Activated B cell treated with CpG ODN at 0.5 μM for 24 hours (primary cell): Measurements from ENCODE around the gene KYNU. TPM values are rescaled to one million over a fixed set of nuclear protein-coding genes. Genes with fewer than 3 reads are reported as not detected.
A peak's percentile ranks its signal among the peaks of the same experiment; 100 is the strongest.

Source experiments
- ATAC-seq: fragments of 200-7000 bp; cut with Tn5 transposase; one replicate; pipeline ENCODE4 v1.10.0; 2021; ENCODE audit warnings: low read depth, mild to moderate bottlenecking, moderate library complexity
- CTCF ChIA-PET: fragments of 350-600 bp; sonication (Branson Sonifier 250); formaldehyde crosslinking; loops from one replicate; lab custom pipeline; 2021; ENCODE audit warnings: antibody characterized with exemption; lab: Charles Lee
- POLR2A ChIA-PET: fragments of 350-600 bp; sonication (Branson Sonifier 250); formaldehyde crosslinking; loops from one replicate; lab custom pipeline; 2021; ENCODE audit warnings: antibody characterized with exemption; lab: Charles Lee
- DNase-seq: peaks from one replicate; pipeline ENCODE4 v3.0.0; 2022
- H3K27ac Mint-ChIP-seq: one replicate; pipeline ENCODE4 v1.8.0; 2020; ENCODE audit warnings: mixed read lengths
- H3K27me3 Mint-ChIP-seq: one replicate; pipeline ENCODE4 v1.8.0; 2021; ENCODE audit warnings: mixed read lengths
- H3K36me3 Mint-ChIP-seq: one replicate; pipeline ENCODE4 v1.8.0; 2021; ENCODE audit warnings: low read depth, mixed read lengths
- H3K4me1 Mint-ChIP-seq: one replicate; pipeline ENCODE4 v1.8.0; 2021; ENCODE audit warnings: mixed read lengths
- H3K4me3 Mint-ChIP-seq: one replicate; pipeline ENCODE4 v1.8.0; 2020; ENCODE audit warnings: mild to moderate bottlenecking, mixed read lengths
- H3K9me3 Mint-ChIP-seq: one replicate; pipeline ENCODE4 v1.8.0; 2020; ENCODE audit warnings: mixed read lengths
- CTCF ChIP-seq: fragments of 200-600 bp; IDR thresholded peaks from one replicate; pipeline ENCODE4 v1.8.0; 2022; ENCODE audit warnings: antibody characterized with exemption, mild to moderate bottlenecking
- intact Hi-C: fragments of 100-400 bp; cut with micrococcal nuclease; formaldehyde crosslinking; loops from one replicate; pipeline ENCODE4 v1.15.1; 2024
- total RNA-seq: library from RNA; stranded (reverse); gene quantifications from 2 replicates; pipeline ENCODE4 v1.2.3, GENCODE V29; 2022

Gene KYNU
- total RNA-seq, 1 donor from 2014 or later: 43.8 TPM

DNA sequence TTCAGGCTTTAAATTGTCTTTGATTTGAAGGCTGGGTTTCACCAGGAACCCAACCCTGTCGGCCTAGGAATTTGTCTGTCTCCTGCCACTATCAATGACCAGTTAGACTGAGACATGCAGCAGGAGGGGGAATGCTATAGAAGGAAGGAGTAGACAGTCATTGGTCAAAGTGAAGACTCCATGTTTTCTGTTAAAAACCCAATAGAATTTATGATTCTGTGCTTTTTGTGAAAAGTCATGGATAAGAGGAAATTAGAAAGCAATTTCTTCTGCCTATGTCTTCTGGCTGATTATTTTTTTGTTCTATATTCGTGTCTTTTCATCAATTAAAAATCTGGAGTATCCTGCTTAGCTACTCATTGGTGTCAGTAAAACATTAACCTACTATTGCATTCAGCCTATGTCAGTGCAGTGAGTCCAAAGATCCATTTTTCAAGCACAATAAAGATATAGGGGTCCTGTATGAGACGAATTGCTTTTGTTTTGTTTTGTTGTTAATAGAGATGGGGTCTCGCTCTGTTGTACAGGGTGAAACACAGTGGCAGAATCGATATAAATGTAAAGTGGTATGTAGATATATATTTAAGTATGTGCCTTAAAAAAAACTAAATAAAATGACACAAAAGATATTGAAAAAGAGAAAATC lies 7.9 kb upstream of the KYNU start:
- Mint-ChIP-seq H3K4me1 (peaks cover 72% of the 10 kb centered on the region), H3K9me3 (no peaks in the 10 kb centered on the region), H3K27me3 (no peaks in the 10 kb centered on the region), H3K4me3 (peak overlapping the region; percentile 32), H3K36me3 (no peaks in the 10 kb centered on the region), H3K27ac (peak overlapping the region; percentile 68)
- ChIA-PET POLR2A (no interaction called here), CTCF (no interaction called here)
- DNase-seq: no peak
- TF ChIP-seq CTCF: no peak
- ATAC-seq: no peak
- intact Hi-C loops: no loop called here

DNA sequence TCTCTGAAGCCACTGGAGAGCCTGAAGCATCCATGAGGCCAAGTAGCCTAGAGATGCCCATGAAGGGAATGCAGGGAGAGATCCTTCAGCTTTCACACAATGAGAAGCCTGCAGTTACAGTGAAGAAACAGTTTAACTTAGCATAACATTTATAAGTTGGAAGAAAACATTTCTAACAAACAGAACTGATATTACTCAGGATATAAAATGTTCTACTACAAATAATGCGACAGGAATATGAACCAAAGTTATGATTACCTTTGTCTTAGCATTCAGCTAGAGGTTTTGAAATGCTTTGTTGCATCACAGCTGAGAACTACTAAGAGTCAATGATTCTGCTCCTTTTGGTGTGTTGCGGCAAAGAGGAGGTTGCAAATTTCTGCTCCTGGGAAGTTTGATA lies 6.9 kb upstream of the KYNU start:
- ChIA-PET CTCF (no interaction called here), POLR2A (interaction anchor here (0.6 kb wide), 1 partner anchor 72 kb away, joined by 7 read pairs; no protein-coding TSS in a partner anchor)
- TF ChIP-seq CTCF: no peak
- Mint-ChIP-seq H3K9me3 (no peaks in the 10 kb centered on the region), H3K27ac (peak overlapping the region; percentile 69), H3K36me3 (no peaks in the 10 kb centered on the region), H3K4me3 (peak overlapping the region; percentile 24), H3K27me3 (no peaks in the 10 kb centered on the region), H3K4me1 (peaks cover 75% of the 10 kb centered on the region)
- DNase-seq (no peak), ATAC-seq (no peak)
- intact Hi-C loops: no loop called here

DNA sequence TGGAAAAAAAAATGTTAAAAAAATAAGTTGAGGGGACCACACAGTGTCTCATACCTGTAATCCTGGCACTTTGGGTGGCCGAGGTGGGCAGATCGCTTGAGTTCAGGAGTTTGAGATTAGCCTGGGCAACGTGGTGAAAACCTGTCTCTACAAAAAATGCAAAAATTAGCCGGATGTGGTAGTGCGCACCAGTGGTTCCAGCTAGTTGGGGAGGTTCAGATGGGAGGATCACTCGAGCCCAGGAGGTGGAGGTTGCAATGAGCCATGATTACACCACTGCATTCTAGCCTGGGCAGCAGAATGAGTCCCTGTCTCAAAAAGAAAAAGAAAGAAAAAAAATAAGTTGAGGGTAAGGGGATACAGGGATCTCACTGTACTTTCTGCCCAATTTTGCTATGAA lies 6.1 kb upstream of the KYNU start:
- ChIA-PET POLR2A (interaction anchor here (1.0 kb wide), 1 partner anchor 9 kb away, joined by 3 read pairs; no protein-coding TSS in a partner anchor), CTCF (no interaction called here)
- H3K27me3 Mint-ChIP-seq: no peaks in the 10 kb centered on the region
- no peaks in the 10 kb centered on the region for H3K36me3 Mint-ChIP-seq
- H3K4me1 Mint-ChIP-seq: peaks cover 71% of the 10 kb centered on the region
- TF ChIP-seq CTCF: no peak
- H3K9me3 Mint-ChIP-seq: no peaks in the 10 kb centered on the region
- no peak overlapping the region for H3K4me3 Mint-ChIP-seq
- ATAC-seq: no peak
- peak overlapping the region; percentile 66 for H3K27ac Mint-ChIP-seq
- DNase-seq: no peak
- intact Hi-C loops: no loop called here

- H3K27me3 Mint-ChIP-seq: no peaks in the 10 kb centered on the region
- H3K9me3 Mint-ChIP-seq: no peaks in the 10 kb centered on the region
- intact Hi-C loops: no loop called here
- H3K27ac Mint-ChIP-seq: peak overlapping the region; percentile 72
- no peaks in the 10 kb centered on the region for H3K36me3 Mint-ChIP-seq
- H3K4me1 Mint-ChIP-seq: peaks cover 70% of the 10 kb centered on the region
- ATAC-seq: no peak
- CTCF ChIA-PET: no interaction called here
- POLR2A ChIA-PET: no interaction called here
- no peak for DNase-seq
- H3K4me3 Mint-ChIP-seq: peak overlapping the region; percentile 55
- TF ChIP-seq CTCF: no peak
These were observed 4.4 kb upstream of the KYNU start for GRCh38 chr2:142872882-142873724.

- Mint-ChIP-seq H3K36me3 (no peaks in the 10 kb centered on the region), H3K4me1 (peaks cover 65% of the 10 kb centered on the region), H3K27me3 (no peaks in the 10 kb centered on the region), H3K27ac (peak overlapping the region; percentile 72), H3K4me3 (peak overlapping the region; percentile 55), H3K9me3 (no peaks in the 10 kb centered on the region)
- no peak for TF ChIP-seq CTCF
- ChIA-PET POLR2A (no interaction called here), CTCF (no interaction called here)
- intact Hi-C loops: no loop called here
- DNase-seq (no peak), ATAC-seq (no peak)
These were observed 3.6 kb upstream of the KYNU start for GRCh38 chr2:142873831-142874287.
